ENCODE data around the gene TMEM187. TPM values are rescaled to one million over a fixed set of nuclear protein-coding genes. Genes with fewer than 3 reads are reported as not detected.

The TMEM187 gene
- 1 to 10 TPM; 2.5 to 4.1 (median 3.8) TPM for total RNA-seq

GRCh38 chrX:153972368-153973126 is at the start of gene TMEM187:
Gene TMEM187, plus strand, starts transcription at chrX:153972754. Its CDS starts 9,309 bp downstream, at chrX:153982063.
- Histone ChIP-seq H3K4me3 (peak within 1 kb of the TSS; percentile 76 to 95 (median 82)), H3K27me3 (no peaks in the 10 kb centered on the region), H3K27ac (peak within 1 kb of the TSS; percentile 98 to 99 (median 99)), H3K4me1 (peaks cover 29 to 48% (median 38%) of the 10 kb centered on the region in 3 donors), H3K9me3 (no peaks in the 10 kb centered on the region), H3K36me3 (no peaks in the 10 kb centered on the region)
- peak in 1 of 4 donors; percentile 62 for TF ChIP-seq POLR2A (IDR thresholded peaks at IDR 0.05)
- peak in 1 of 6 experiments; percentile 5 for TF ChIP-seq CTCF (IDR thresholded peaks at IDR 0.05)
- WGBS, 2 donors, result 0 to 7% methylated on average over 1 to 18 of the region's 103 CpGs
- intact Hi-C loops (cut with DNase I), result no loop called here
- no peak for DNase-seq

- Histone ChIP-seq H3K27ac (peak overlapping the region in 2 of 4 donors; percentile 97 to 98), H3K36me3 (no peaks in the 10 kb centered on the region), H3K4me3 (no peak overlapping the region), H3K27me3 (no peaks in the 10 kb centered on the region), H3K9me3 (no peaks in the 10 kb centered on the region), H3K4me1 (peaks cover 20 to 62% (median 22%) of the 10 kb centered on the region in 3 donors)
- no peak for DNase-seq
- WGBS, 2 donors, result 58% methylated on average over 15 of the region's 25 CpGs; no CpG with 5 or more reads in 1 of the 2 donors
- intact Hi-C loops (cut with DNase I), result no loop called here
- no peak for TF ChIP-seq POLR2A (IDR thresholded peaks at IDR 0.05)
- TF ChIP-seq CTCF (IDR thresholded peaks at IDR 0.05), result peak in 1 of 6 experiments; percentile 39
Measured at GRCh38 chrX:153922932-153923857, 49.4 kb upstream of the TMEM187 start.

- WGBS, 2 donors, result 14 to 34% methylated on average over 10 to 11 of the region's 14 CpGs
- Histone ChIP-seq H3K27me3 (no peaks in the 10 kb centered on the region), H3K4me1 (peaks cover 28 to 71% (median 28%) of the 10 kb centered on the region in 3 donors)
Measured at GRCh38 chrX:153924149-153924861, 48.2 kb upstream of the TMEM187 start.

GRCh38 chrX:153925387-153925738 is 47.2 kb upstream of the TMEM187 start:
- intact Hi-C loops (cut with DNase I), result no loop called here
- H3K36me3 ChIP-seq, result peaks cover 0 to 9% (median 0%) of the 10 kb centered on the region in 3 donors
- 40 to 92% methylated on average over 2 to 3 of the region's 4 CpGs for WGBS, 2 donors
- no peaks in the 10 kb centered on the region for H3K9me3 ChIP-seq
- peaks cover 28 to 77% (median 29%) of the 10 kb centered on the region in 3 donors for H3K4me1 ChIP-seq
- peak overlapping the region; percentile 5 to 78 (median 58) for H3K4me3 ChIP-seq
- no peaks in the 10 kb centered on the region for H3K27me3 ChIP-seq
- TF ChIP-seq POLR2A (IDR thresholded peaks at IDR 0.05) (peak in 1 of 4 donors; percentile 56), CTCF (IDR thresholded peaks at IDR 0.05) (no peak)
- H3K27ac ChIP-seq, result peak overlapping the region in 3 of 4 donors; percentile 42 to 98 (median 97)
- DNase-seq, result no peak

More at GRCh38 chrX:153924149-153924861, 48.2 kb upstream of the TMEM187 start:
- Histone ChIP-seq H3K36me3 (no peaks in the 10 kb centered on the region), H3K4me3 (peak overlapping the region in 2 of 4 donors; percentile 58 to 78), H3K27ac (peak overlapping the region in 3 of 4 donors; percentile 12 to 98 (median 97)), H3K9me3 (no peaks in the 10 kb centered on the region)
- TF ChIP-seq CTCF (IDR thresholded peaks at IDR 0.05) (peak in 4 of 6 experiments; percentile 6 to 27 (median 18)), POLR2A (IDR thresholded peaks at IDR 0.05) (no peak)
- DNase-seq, result no peak
- intact Hi-C loops (cut with DNase I), result no loop called here

Data from esophagus squamous epithelium (tissue), 5 donors.